ENCODE data around the gene NPB.

GRCh38 chr17:81928544-81929252, 26.7 kb downstream of the NPB start:
- TF ChIP-seq POLR2AphosphoS5 (IDR thresholded peaks at IDR 0.05; ENCODE audit: low read depth, low read length) (no peak), POLR2A (IDR thresholded peaks at IDR 0.05; ENCODE audit: low read depth, low read length) (no peak)
